HepG2 (cell line): ENCODE results near the gene SAMD10. TPM values are rescaled to one million over a fixed set of nuclear protein-coding genes. Genes with fewer than 3 reads are reported as not detected.
A peak's percentile ranks its signal among the peaks of the same experiment; 100 is the strongest.

Experiments used
- FOXJ3 ChIP-seq: sonication (generic); formaldehyde crosslinking; IDR thresholded peaks from 2 replicates; pipeline ENCODE4 v1.4.0; 2020; ENCODE audit warnings: missing genetic modification reagents, mild to moderate bottlenecking, borderline replicate concordance
- GLI4 ChIP-seq: sonication (generic); formaldehyde crosslinking; IDR thresholded peaks from 2 replicates; pipeline ENCODE4 v1.5.1; 2020; ENCODE audit warnings: missing genetic modification reagents, mild to moderate bottlenecking, moderate library complexity, borderline replicate concordance
- NFKB2 ChIP-seq: sonication (generic); formaldehyde crosslinking; IDR thresholded peaks from 2 replicates; pipeline ENCODE4 v1.4.0; 2020; ENCODE audit warnings: missing genetic modification reagents, borderline replicate concordance
- PHF5A ChIP-seq: IDR thresholded peaks from one replicate; pipeline ENCODE4 v1.6.1; 2018; ENCODE audit warnings: low read depth, missing genetic modification reagents; ENCODE audit not compliant: unreplicated experiment
- RBM22 ChIP-seq: fragments of 200-400 bp; formaldehyde crosslinking; optimal IDR thresholded peaks from 2 replicates; pipeline ENCODE3; 2017; ENCODE audit warnings: mild to moderate bottlenecking, low read length, moderate library complexity
- SMARCC2 ChIP-seq: fragments of 450-650 bp; IDR thresholded peaks from 2 replicates; pipeline ENCODE4 v1.6.1; 2017; ENCODE audit warnings: antibody characterized with exemption, mild to moderate bottlenecking
- SRF ChIP-seq: IDR thresholded peaks from 2 replicates; pipeline ENCODE4 v1.6.1; 2011; ENCODE audit warnings: mild to moderate bottlenecking, low read depth, low read length, moderate library complexity
- SYNCRIP ChIP-seq: fragments of 200-400 bp; formaldehyde crosslinking; IDR thresholded peaks from 2 replicates; pipeline ENCODE4 v1.6.1; 2018; ENCODE audit warnings: mild to moderate bottlenecking, low read depth, low read length; ENCODE audit not compliant: insufficient read depth
- ZBTB38 ChIP-seq: sonication (generic); formaldehyde crosslinking; IDR thresholded peaks from 2 replicates; pipeline ENCODE4 v1.5.1; 2020; ENCODE audit warnings: mild to moderate bottlenecking, missing genetic modification reagents
- ZFP82 ChIP-seq: sonication (generic); formaldehyde crosslinking; IDR thresholded peaks from 2 replicates; pipeline ENCODE4 v1.5.1; 2020; ENCODE audit warnings: mild to moderate bottlenecking, missing genetic modification reagents, borderline replicate concordance
- ZNF333 ChIP-seq: sonication (generic); formaldehyde crosslinking; IDR thresholded peaks from 2 replicates; pipeline ENCODE4 v1.4.0; 2020; ENCODE audit warnings: mild to moderate bottlenecking, missing genetic modification reagents, borderline replicate concordance
- ZNF567 ChIP-seq: sonication (generic); formaldehyde crosslinking; IDR thresholded peaks from 2 replicates; pipeline ENCODE4 v1.8.1; 2023; ENCODE audit warnings: mild to moderate bottlenecking, missing genetic modification reagents, borderline replicate concordance
- polyA plus RNA-seq, 8 experiments: library from polyadenylated mRNA; depleted of rRNA in 3 of 8; stranded (reverse) in 7 of 8; unstranded in 1 of 8; fragments of >200 nt; fragmentation: Illumina TruSeq in 4 of 8; extraction: Trizol in 4 of 8; gene quantifications; 2 replicates each; pipeline versions ENCODE4 v1.2.1 to v1.2.3, GENCODE V29; 2011 to 2016; ENCODE audit warnings: low read depth in 4 of 8, missing spikeins in 1 of 8, mixed read lengths in 1 of 8; ENCODE audit not compliant: insufficient read depth in 1 of 8
- total RNA-seq, 5 experiments: library from RNA; depleted of rRNA; stranded (reverse); fragments of >200 nt; fragmentation: Illumina TruSeq; extraction: Trizol; gene quantifications; 2 replicates each; pipeline ENCODE4 v1.2.3, GENCODE V29; 2016; ENCODE audit warnings: low read depth in 1 of 5
- TF ChIP-seq, protein P1 (sequence below): sonication (generic); formaldehyde crosslinking; IDR thresholded peaks from 2 replicates; pipeline ENCODE4 v1.4.0; 2020; ENCODE audit warnings: missing genetic modification reagents

SAMD10 gene
- total and polyA plus RNA-seq, 2 of the 13 experiments (the other 11 are each of a cell fraction or from before 2014, with no cell fraction given) = 6.1 to 11.0 TPM

- TF ChIP-seq ZNF333 (no peak), FOXJ3 (CRISPR knock-in tag) (no peak), ZFP82 (CRISPR knock-in tag) (no peak), RBM22 (no peak), PHF5A (CRISPR knock-in tag) (no peak), SRF (no peak), ZNF567 (no peak), SMARCC2 (no peak), GLI4 (CRISPR knock-in tag) (no peak), ZBTB38 (CRISPR knock-in tag) (no peak), SYNCRIP (no peak), NFKB2 (0 out of 2 replicates have a peak, but pooled peaks have one; percentile 27)
- TF ChIP-seq, protein P1, sequence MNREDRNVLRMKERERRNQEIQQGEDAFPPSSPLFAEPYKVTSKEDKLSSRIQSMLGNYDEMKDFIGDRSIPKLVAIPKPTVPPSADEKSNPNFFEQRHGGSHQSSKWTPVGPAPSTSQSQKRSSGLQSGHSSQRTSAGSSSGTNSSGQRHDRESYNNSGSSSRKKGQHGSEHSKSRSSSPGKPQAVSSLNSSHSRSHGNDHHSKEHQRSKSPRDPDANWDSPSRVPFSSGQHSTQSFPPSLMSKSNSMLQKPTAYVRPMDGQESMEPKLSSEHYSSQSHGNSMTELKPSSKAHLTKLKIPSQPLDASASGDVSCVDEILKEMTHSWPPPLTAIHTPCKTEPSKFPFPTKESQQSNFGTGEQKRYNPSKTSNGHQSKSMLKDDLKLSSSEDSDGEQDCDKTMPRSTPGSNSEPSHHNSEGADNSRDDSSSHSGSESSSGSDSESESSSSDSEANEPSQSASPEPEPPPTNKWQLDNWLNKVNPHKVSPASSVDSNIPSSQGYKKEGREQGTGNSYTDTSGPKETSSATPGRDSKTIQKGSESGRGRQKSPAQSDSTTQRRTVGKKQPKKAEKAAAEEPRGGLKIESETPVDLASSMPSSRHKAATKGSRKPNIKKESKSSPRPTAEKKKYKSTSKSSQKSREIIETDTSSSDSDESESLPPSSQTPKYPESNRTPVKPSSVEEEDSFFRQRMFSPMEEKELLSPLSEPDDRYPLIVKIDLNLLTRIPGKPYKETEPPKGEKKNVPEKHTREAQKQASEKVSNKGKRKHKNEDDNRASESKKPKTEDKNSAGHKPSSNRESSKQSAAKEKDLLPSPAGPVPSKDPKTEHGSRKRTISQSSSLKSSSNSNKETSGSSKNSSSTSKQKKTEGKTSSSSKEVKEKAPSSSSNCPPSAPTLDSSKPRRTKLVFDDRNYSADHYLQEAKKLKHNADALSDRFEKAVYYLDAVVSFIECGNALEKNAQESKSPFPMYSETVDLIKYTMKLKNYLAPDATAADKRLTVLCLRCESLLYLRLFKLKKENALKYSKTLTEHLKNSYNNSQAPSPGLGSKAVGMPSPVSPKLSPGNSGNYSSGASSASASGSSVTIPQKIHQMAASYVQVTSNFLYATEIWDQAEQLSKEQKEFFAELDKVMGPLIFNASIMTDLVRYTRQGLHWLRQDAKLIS (CRISPR knock-in tag) = no peak
- TF ChIP-seq, all 625 proteins: peak for 33
Observed at GRCh38 chr20:63957690-63958441, 21.6 kb downstream of the SAMD10 start (continued).
